B cell (primary cell): Measurements from ENCODE around the gene EDAR. TPM values are rescaled to one million over a fixed set of nuclear protein-coding genes. Genes with fewer than 3 reads are reported as not detected.

Experiments used
- ATAC-seq: fragments of 200-7000 bp; cut with Tn5 transposase; one replicate; pipeline ENCODE4 v1.10.0; 2021; ENCODE audit warnings: low read depth, mild to moderate bottlenecking, moderate number of reproducible peaks, moderate library complexity
- CTCF ChIA-PET: fragments of 350-600 bp; sonication (Branson Sonifier 250); formaldehyde crosslinking; loops from one replicate; lab custom pipeline; 2021; ENCODE audit warnings: antibody characterized with exemption, inconsistent platforms; lab: Charles Lee
- POLR2A ChIA-PET: fragments of 350-600 bp; sonication (Branson Sonifier 250); formaldehyde crosslinking; loops from one replicate; lab custom pipeline; 2021; ENCODE audit warnings: antibody characterized with exemption; lab: Charles Lee
- DNase-seq: peaks from one replicate; pipeline ENCODE4 v3.0.0; 2013
- H2AFZ ChIP-seq: 2 replicates; pipeline ENCODE4 v1.6.1; 2012; ENCODE audit warnings: mild to moderate bottlenecking, low read depth, low read length; ENCODE audit not compliant: insufficient read depth, poor library complexity, severe bottlenecking
- H3K27ac ChIP-seq, 2 donors: 1 replicate in 1 of 2; 2 replicates in 1 of 2; pipeline ENCODE4 v1.5.1; 2012 to 2013; ENCODE audit warnings: low read length in 2 of 2, mild to moderate bottlenecking in 2 of 2, moderate library complexity in 1 of 2
- H3K27me3 ChIP-seq, 4 experiments: fragments of 200-600 bp in 1 of 4; sonication (generic) in 1 of 4; replicated peaks in 1 of 4; 1 replicate in 2 of 4; 2 replicates in 2 of 4; pipeline versions ENCODE4 v1.6.1 to v1.7.0; 2013 to 2016; ENCODE audit warnings: low read length in 3 of 4, mild to moderate bottlenecking in 2 of 4, mixed read lengths in 1 of 4, moderate library complexity in 1 of 4; ENCODE audit not compliant: insufficient read depth in 4 of 4, control insufficient read depth in 3 of 4; ENCODE audit errors: control extremely low read depth in 1 of 4
- H3K36me3 ChIP-seq, 2 experiments: replicated peaks in 1 of 2; 1 replicate in 1 of 2; 2 replicates in 1 of 2; pipeline versions ENCODE4 v1.6.1 to v1.7.1; 2013; ENCODE audit warnings: low read length in 1 of 2; ENCODE audit not compliant: insufficient read depth in 2 of 2, control insufficient read depth in 1 of 2; ENCODE audit errors: control extremely low read depth in 1 of 2, extremely low read depth in 1 of 2
- H3K4me1 ChIP-seq, 2 donors: fragments of 200-600 bp in 1 of 2; sonication (generic) in 1 of 2; 1 replicate in 1 of 2; 2 replicates in 1 of 2; pipeline versions ENCODE4 v1.5.1 to v1.6.1; 2013 to 2017; ENCODE audit warnings: low read length in 2 of 2; ENCODE audit not compliant: control insufficient read depth in 2 of 2, insufficient read depth in 2 of 2
- H3K4me2 ChIP-seq: replicated peaks from 2 replicates; pipeline ENCODE3; 2012; ENCODE audit warnings: mild to moderate bottlenecking, low read depth, low read length; ENCODE audit not compliant: poor library complexity, severe bottlenecking
- H3K4me3 ChIP-seq, 5 experiments: fragments of 200-600 bp in 1 of 5; sonication (generic) in 1 of 5; 1 replicate in 3 of 5; 2 replicates in 2 of 5; pipeline versions ENCODE4 v1.5.1 to v1.7.0; 2011 to 2016; ENCODE audit warnings: low read length in 4 of 5, mild to moderate bottlenecking in 4 of 5, low read depth in 2 of 5, control low read depth in 1 of 5, moderate library complexity in 1 of 5; ENCODE audit not compliant: insufficient read depth in 1 of 5; ENCODE audit errors: control extremely low read depth in 1 of 5, extremely low read depth in 1 of 5
- H3K79me2 ChIP-seq: fragments of 200-600 bp; sonication (generic); one replicate; pipeline ENCODE4 v1.6.0; 2016; ENCODE audit warnings: low read length; ENCODE audit not compliant: control insufficient read depth, insufficient read depth
- H3K9ac ChIP-seq: fragments of 200-600 bp; sonication (generic); 2 replicates; pipeline ENCODE4 v1.6.1; 2017; ENCODE audit warnings: mild to moderate bottlenecking, low read length, moderate library complexity
- H3K9me3 ChIP-seq, 3 donors: one replicate each; pipeline versions ENCODE4 v1.6.1 to v1.7.1; 2013; ENCODE audit warnings: low read length in 2 of 3; ENCODE audit not compliant: control insufficient read depth in 2 of 3, insufficient read depth in 1 of 3; ENCODE audit errors: control extremely low read depth in 1 of 3
- H4K20me1 ChIP-seq: 2 replicates; pipeline ENCODE4 v1.6.0; 2012; ENCODE audit warnings: mild to moderate bottlenecking, low read length; ENCODE audit not compliant: insufficient read depth, control insufficient read depth, poor library complexity, severe bottlenecking
- H3K27ac Mint-ChIP-seq: one replicate; pipeline ENCODE4 v1.8.0; 2021; ENCODE audit warnings: mixed read lengths
- H3K27me3 Mint-ChIP-seq: one replicate; pipeline ENCODE4 v1.8.0; 2021; ENCODE audit warnings: mixed read lengths
- H3K4me1 Mint-ChIP-seq: one replicate; pipeline ENCODE4 v1.8.0; 2021; ENCODE audit warnings: mixed read lengths
- H3K4me3 Mint-ChIP-seq: one replicate; pipeline ENCODE4 v1.8.0; 2021; ENCODE audit warnings: mixed read lengths
- H3K9me3 Mint-ChIP-seq: one replicate; pipeline ENCODE4 v1.8.0; 2022; ENCODE audit warnings: mixed read lengths; ENCODE audit not compliant: insufficient read depth
- CTCF ChIP-seq: fragments of 200-600 bp; IDR thresholded peaks from one replicate; pipeline ENCODE4 v1.8.0; 2022; ENCODE audit warnings: antibody characterized with exemption, mild to moderate bottlenecking
- EZH2 ChIP-seq: IDR thresholded peaks from 2 replicates; pipeline ENCODE4 v1.6.1; 2012; ENCODE audit warnings: borderline replicate concordance, low read depth, mild to moderate bottlenecking, moderate library complexity, low read length; ENCODE audit not compliant: insufficient read depth, poor library complexity, severe bottlenecking
- WGBS: methylation state at CpG from one replicate; pipeline ENCODE4 v1.1.5; 2013; ENCODE audit warnings: missing lambda C conversion rate; ENCODE audit not compliant: insufficient coverage; 5-methylcytosine and 5-hydroxymethylcytosine counted together
- intact Hi-C: fragments of 100-400 bp; cut with micrococcal nuclease; formaldehyde crosslinking; loops from one replicate; pipeline ENCODE4 v1.10.0; 2022
- polyA plus RNA-seq: library from polyadenylated mRNA; depleted of rRNA; stranded (reverse); fragments of >200 nt; gene quantifications from 2 replicates; pipeline ENCODE4 v1.2.3, GENCODE V29; 2012
- total RNA-seq, 2 donors: library from RNA; stranded (reverse); fragments of 120-200 nt in 1 of 2; gene quantifications; 1 replicate in 1 of 2; 2 replicates in 1 of 2; pipeline versions ENCODE4 v1.2.3 to v1.2.4, GENCODE V29; 2013 to 2022

Gene EDAR
- total and polyA plus RNA-seq, 2 donors (not counting 1 experiment from before 2014, with no cell fraction given), result 0.03 TPM; not detected in 1

GRCh38 chr2:108934151-108934550 lies 54.9 kb downstream of the EDAR start:
- WGBS, result 92% methylated on average over 6 of the region's 7 CpGs
- peaks cover 5% of the 10 kb centered on the region for H3K4me1 Mint-ChIP-seq
- Histone ChIP-seq H3K4me3 (no peak overlapping the region), H3K27me3 (no peaks in the 10 kb centered on the region), H3K79me2 (no peaks in the 10 kb centered on the region), H3K4me1 (no peaks in the 10 kb centered on the region), H3K9me3 (no peaks in the 10 kb centered on the region), H3K36me3 (no peaks in the 10 kb centered on the region), H4K20me1 (no peaks in the 10 kb centered on the region), H3K4me2 (no peak overlapping the region), H3K9ac (no peak overlapping the region), H2AFZ (no peak overlapping the region), H3K27ac (no peak overlapping the region)
- TF ChIP-seq EZH2, result no peak
- TF ChIP-seq CTCF, result no peak
- DNase-seq, result no peak
- no peaks in the 10 kb centered on the region for H3K9me3 Mint-ChIP-seq
- POLR2A ChIA-PET, result no interaction called here
- no peak for ATAC-seq
- H3K4me3 Mint-ChIP-seq, result no peak overlapping the region
- intact Hi-C loops, result no loop called here
- peaks cover 13% of the 10 kb centered on the region for H3K27me3 Mint-ChIP-seq
- H3K27ac Mint-ChIP-seq, result no peak overlapping the region
- CTCF ChIA-PET, result no interaction called here

- peaks cover 5% of the 10 kb centered on the region for H3K4me1 Mint-ChIP-seq
- POLR2A ChIA-PET, result no interaction called here
- intact Hi-C loops, result no loop called here
Measured at GRCh38 chr2:108933691-108934117, 55.3 kb downstream of the EDAR start.

More at GRCh38 chr2:108933691-108934117, 55.3 kb downstream of the EDAR start:
- TF ChIP-seq EZH2 (no peak), CTCF (no peak)
- H3K27me3 ChIP-seq, result no peaks in the 10 kb centered on the region
- Mint-ChIP-seq H3K4me3 (no peak overlapping the region), H3K9me3 (no peaks in the 10 kb centered on the region), H3K27ac (no peak overlapping the region), H3K27me3 (peaks cover 13% of the 10 kb centered on the region)
- H3K79me2 ChIP-seq, result no peaks in the 10 kb centered on the region
- H2AFZ ChIP-seq, result no peak overlapping the region
- no peaks in the 10 kb centered on the region for H3K4me1 ChIP-seq
- H3K27ac ChIP-seq, result no peak overlapping the region
- no peak for ATAC-seq
- H3K4me3 ChIP-seq, result no peak overlapping the region
- no peak overlapping the region for H3K9ac ChIP-seq
- CTCF ChIA-PET, result no interaction called here
- H4K20me1 ChIP-seq, result no peaks in the 10 kb centered on the region
- H3K4me2 ChIP-seq, result no peak overlapping the region
- DNase-seq, result no peak
- H3K36me3 ChIP-seq, result no peaks in the 10 kb centered on the region
- H3K9me3 ChIP-seq, result no peaks in the 10 kb centered on the region
- WGBS, result 88% methylated on average over 9 of the region's 11 CpGs
